GM12878 (cell line): ENCODE data around the gene MUC13. TPM values are rescaled to one million over a fixed set of nuclear protein-coding genes. Genes with fewer than 3 reads are reported as not detected.

Experiments
- ATAC-seq: fragments of 200-7000 bp; cut with Tn5 transposase; 3 replicates; pipeline ENCODE4 v1.9.1; 2020; ENCODE audit warnings: mild to moderate bottlenecking, moderate library complexity
- BruUV-seq: library from RNA; stranded (reverse); fragments of 400-500 nt; replicated peaks from 2 replicates; lab custom pipeline; 2021; lab: Mats Ljungman, UMichigan
- CTCF ChIA-PET: fragments of 300-600 bp; sonication (Branson Sonifier 250); formaldehyde crosslinking; extraction: SDS; loops from one replicate; lab custom pipeline; 2021; ENCODE audit warnings: inconsistent platforms; lab: Yijun Ruan, JAX
- POLR2A ChIA-PET: fragments of 350-600 bp; formaldehyde crosslinking; extraction: SDS; loops from one replicate; lab custom pipeline; 2021; ENCODE audit warnings: inconsistent platforms; lab: Charles Lee
- RAD21 ChIA-PET: fragments of 300-600 bp; sonication (Branson Sonifier 250); formaldehyde crosslinking; loops from one replicate; lab custom pipeline; 2023; ENCODE audit warnings: antibody characterized with exemption; ENCODE audit not compliant: unreplicated experiment; lab: Charles Lee
- SMC1A ChIA-PET: fragments of 300-600 bp; sonication (Branson Sonifier 250); formaldehyde crosslinking; loops from one replicate; lab custom pipeline; 2023; ENCODE audit not compliant: unreplicated experiment, uncharacterized antibody; lab: Charles Lee
- DNase-seq: peaks from one replicate; pipeline ENCODE4 v3.0.0-alpha.2; 2011; ENCODE audit warnings: low read depth, low spot score
- FAIRE-seq: peaks from 3 replicates; lab custom pipeline; 2011; peaks lifted over from hg19 to GRCh38; lab: Jason Lieb, UNC
- H2AFZ ChIP-seq: 2 replicates; pipeline ENCODE4 v1.6.0; 2011; ENCODE audit warnings: low read depth, low read length, control low read depth; ENCODE audit not compliant: control insufficient read depth
- H3K27ac ChIP-seq: 2 replicates; pipeline ENCODE4 v1.5.1; 2011; ENCODE audit warnings: control low read depth; ENCODE audit not compliant: control insufficient read depth, insufficient read depth
- H3K27me3 ChIP-seq, 2 experiments: replicated peaks in 1 of 2; 2 replicates each; pipeline versions ENCODE4 v1.6.0 to v1.6.1; 2011; ENCODE audit warnings: low read length in 1 of 2; ENCODE audit not compliant: control insufficient read depth in 2 of 2, insufficient read depth in 2 of 2
- H3K36me3 ChIP-seq, 2 experiments: 2 replicates each; pipeline ENCODE4 v1.5.1; 2011; ENCODE audit warnings: low read length in 1 of 2; ENCODE audit not compliant: control insufficient read depth in 2 of 2, insufficient read depth in 2 of 2
- H3K4me1 ChIP-seq: 2 replicates; pipeline ENCODE4 v1.6.1; 2011; ENCODE audit warnings: mild to moderate bottlenecking, low read length, moderate library complexity, mixed read lengths; ENCODE audit not compliant: control insufficient read depth, insufficient read depth
- H3K4me2 ChIP-seq: 2 replicates; pipeline ENCODE4 v1.6.0; 2011; ENCODE audit warnings: control low read depth; ENCODE audit not compliant: control insufficient read depth, insufficient read depth
- H3K4me3 ChIP-seq: fragments of 200-600 bp; sonication (generic); 2 replicates; pipeline ENCODE4 v1.5.1; 2016
- H3K79me2 ChIP-seq: 2 replicates; pipeline ENCODE4 v1.6.0; 2011; ENCODE audit warnings: low read length; ENCODE audit not compliant: control insufficient read depth, insufficient read depth
- H3K9ac ChIP-seq: 2 replicates; pipeline ENCODE4 v1.8.0; 2011; ENCODE audit warnings: low read length, control low read depth, mixed read lengths; ENCODE audit not compliant: control insufficient read depth, insufficient read depth
- H3K9me3 ChIP-seq: replicated peaks from 3 replicates; pipeline ENCODE4 v1.5.1; 2011; ENCODE audit warnings: mild to moderate bottlenecking, low read length; ENCODE audit not compliant: control insufficient read depth, insufficient read depth
- H4K20me1 ChIP-seq: 2 replicates; pipeline ENCODE4 v1.6.0; 2011; ENCODE audit not compliant: control insufficient read depth, insufficient read depth
- DPF2 ChIP-seq: fragments of 450-650 bp; IDR thresholded peaks from 2 replicates; pipeline ENCODE4 v1.6.1; 2017; ENCODE audit warnings: mild to moderate bottlenecking
- GATAD2B ChIP-seq: fragments of 450-650 bp; conservative IDR thresholded peaks from 2 replicates; pipeline ENCODE4 v1.6.1; 2017; ENCODE audit warnings: low read depth, mild to moderate bottlenecking, moderate library complexity
- HDAC6 ChIP-seq: fragments of 200-600 bp; sonication (generic); IDR thresholded peaks from one replicate; pipeline ENCODE4 v1.8.0; 2017; ENCODE audit warnings: antibody characterized with exemption; ENCODE audit not compliant: unreplicated experiment
- IKZF1 ChIP-seq: fragments of 450-650 bp; conservative IDR thresholded peaks from 2 replicates; pipeline ENCODE4 v1.6.1; 2017; ENCODE audit warnings: antibody characterized with exemption, mild to moderate bottlenecking
- LARP7 ChIP-seq: fragments of 450-650 bp; IDR thresholded peaks from 2 replicates; pipeline ENCODE4 v1.6.1; 2017; ENCODE audit warnings: mild to moderate bottlenecking
- RB1 ChIP-seq: fragments of 450-650 bp; formaldehyde crosslinking; IDR thresholded peaks from 2 replicates; pipeline ENCODE4 v1.6.1; 2017; ENCODE audit warnings: mild to moderate bottlenecking, borderline replicate concordance
- ZNF217 ChIP-seq: fragments of 450-650 bp; IDR thresholded peaks from 2 replicates; pipeline ENCODE4 v1.6.1; 2017; ENCODE audit warnings: antibody characterized with exemption, mild to moderate bottlenecking
- WGBS: methylation state at CpG from one replicate; pipeline ENCODE4 v1.1.6; 2016; ENCODE audit warnings: low lambda C conversion rate; ENCODE audit not compliant: insufficient replicate concordance, insufficient coverage; ENCODE audit errors: missing lambda C conversion rate; 5-methylcytosine and 5-hydroxymethylcytosine counted together
- in situ Hi-C: fragments of 300-500 bp; cut with MboI; formaldehyde crosslinking; loops from 9 replicates; pipeline ENCODE4 v1.14.3; 2018; ENCODE audit warnings: mixed read lengths
- intact Hi-C: fragments of 100-400 bp; cut with micrococcal nuclease; formaldehyde crosslinking; loops from one replicate; pipeline ENCODE4 v1.14.2; 2022; ENCODE audit not compliant: unreplicated experiment
- polyA plus RNA-seq, 11 experiments: library from polyadenylated mRNA; depleted of rRNA in 4 of 11; unstranded in 6 of 11; stranded (reverse) in 5 of 11; fragments of >200 nt; fragmentation: Nextera tagmentation in 4 of 11; fragmentation: Illumina TruSeq in 1 of 11; extraction: Ambion mirVana in 4 of 11; extraction: Trizol in 1 of 11; gene quantifications; 1 replicate in 1 of 11; 2 replicates in 10 of 11; pipeline versions ENCODE4 v1.2.1 to v1.2.3, GENCODE V29; 2011 to 2016; ENCODE audit warnings: inconsistent platforms in 2 of 11, missing spikeins in 2 of 11, low read depth in 1 of 11
- total RNA-seq, 4 experiments: library from RNA; depleted of rRNA in 3 of 4; stranded (reverse); fragments of >200 nt in 3 of 4; fragmentation: Illumina TruSeq in 1 of 4; extraction: Trizol in 1 of 4; gene quantifications; 2 replicates each; pipeline versions ENCODE4 v1.2.1 to v1.2.3, GENCODE V29; 2013 to 2021
- TF ChIP-seq, protein P1 (sequence below): IDR thresholded peaks from 2 replicates; pipeline ENCODE4 v1.6.1; 2011; ENCODE audit warnings: low read depth, mild to moderate bottlenecking, low read length, moderate library complexity, borderline replicate concordance; ENCODE audit errors: extremely low read depth

Gene MUC13
- total and polyA plus RNA-seq, 10 of the 15 experiments (the other 5 are each of a cell fraction or from before 2014, with no cell fraction given): 0.27 to 60.1 (median 0.76) TPM

DNA sequence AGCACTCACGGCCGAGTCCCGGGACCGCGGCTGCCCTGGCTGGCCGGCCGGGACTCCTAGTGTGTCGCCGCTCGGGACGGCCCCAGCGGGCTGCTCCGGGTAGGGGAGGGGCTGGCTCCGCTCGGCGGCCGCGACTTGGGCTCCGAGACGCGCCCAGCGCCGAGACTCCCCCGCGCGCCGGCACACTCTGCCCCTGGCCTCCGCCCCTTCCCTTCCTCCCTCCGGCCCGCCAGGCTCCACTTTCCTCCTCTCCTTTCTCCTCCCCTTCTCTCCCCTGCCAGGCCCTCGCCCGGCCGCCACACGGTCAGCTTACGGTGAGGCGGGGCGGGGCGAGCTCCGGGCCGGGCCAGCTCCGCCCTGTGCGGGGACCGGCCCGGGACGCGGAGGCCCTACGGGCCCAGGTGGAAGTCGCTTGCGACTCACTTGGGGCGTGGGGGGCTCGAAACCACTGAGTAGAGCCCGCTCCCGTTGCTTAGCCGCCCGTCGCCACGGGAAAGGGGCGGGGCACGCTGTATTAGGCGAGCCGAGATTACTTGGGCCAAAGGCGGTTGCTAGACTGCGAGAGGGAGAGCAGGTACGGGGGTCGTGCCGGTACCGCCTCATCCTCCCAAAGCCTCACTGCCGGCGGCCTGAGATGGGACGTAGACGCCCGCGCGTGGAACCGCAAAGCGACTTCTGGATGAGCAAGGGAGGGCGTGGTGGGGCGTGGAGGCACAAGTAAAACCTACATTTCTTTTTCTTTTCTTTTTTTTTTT is 47.2 kb downstream of the MUC13 start, which contains the start of gene ITGB5:
Gene ITGB5, minus strand, starts transcription at position 189 of the 755 bp plus-strand sequence. CDS start 365 bp downstream, outside the sequence.
- intact Hi-C loops: loop anchor here (2.0 kb wide), 1 partner anchor 53 kb away; no protein-coding TSS in a partner anchor
- WGBS: 14% methylated on average over 47 of the region's 78 CpGs
- Histone ChIP-seq H3K27me3 (peaks cover 0 to 4% of the 10 kb centered on the region in 2 experiments; a peak in 3 of 4 replicates), H4K20me1 (no peaks in the 10 kb centered on the region), H2AFZ (peak within 1 kb of the TSS; percentile 75), H3K9ac (peak within 1 kb of the TSS; percentile 18; the same call in 1 of the 2 replicates), H3K79me2 (no peaks in the 10 kb centered on the region), H3K4me2 (peak within 1 kb of the TSS; percentile 94), H3K9me3 (no peaks in the 10 kb centered on the region), H3K4me1 (no peaks in the 10 kb centered on the region), H3K36me3 (no peaks in the 10 kb centered on the region), H3K4me3 (peak within 1 kb of the TSS; percentile 84), H3K27ac (no peak within 1 kb of the TSS)
- in situ Hi-C loops: no loop called here
- DNase-seq (no peak), FAIRE-seq (no peak), ATAC-seq (peak; percentile 81)
- ChIA-PET SMC1A (interaction anchor here (1.1 to 2.3 kb wide), 2 partner anchors 126 kb away, joined by 4 to 12 read pairs; no protein-coding TSS in a partner anchor), CTCF (interaction anchor here (0.7 to 1.4 kb wide), 2 partner anchors 14 to 126 kb away, joined by 3 to 6 read pairs; no protein-coding TSS in a partner anchor), POLR2A (no interaction called here), RAD21 (interaction anchor here (0.6 to 1.3 kb wide), 3 partner anchors 14 to 101 kb away, joined by 3 to 4 read pairs (median 3); no protein-coding TSS in a partner anchor)
- no TSS peak for BruUV-seq
- peak; percentile 43 for TF ChIP-seq HDAC6
- 0 out of 2 replicates have a peak, but pooled peaks have one; percentile 46 for TF ChIP-seq RB1
- 0 out of 2 replicates have a peak, but pooled peaks have one; percentile 28 for TF ChIP-seq GATAD2B
- TF ChIP-seq IKZF1: 0 out of 2 replicates have a peak, but pooled peaks have one; percentile 11
- TF ChIP-seq ZNF217: no peak
- peak; percentile 39; the same call in 1 of the 2 replicates for TF ChIP-seq LARP7
- TF ChIP-seq, protein P1, sequence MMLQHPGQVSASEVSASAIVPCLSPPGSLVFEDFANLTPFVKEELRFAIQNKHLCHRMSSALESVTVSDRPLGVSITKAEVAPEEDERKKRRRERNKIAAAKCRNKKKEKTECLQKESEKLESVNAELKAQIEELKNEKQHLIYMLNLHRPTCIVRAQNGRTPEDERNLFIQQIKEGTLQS: no peak
- peak; percentile 40; the same call in 1 of the 2 replicates for TF ChIP-seq DPF2
